ENCODE measurements around the gene DOK1.

The DOK1 gene

DNA sequence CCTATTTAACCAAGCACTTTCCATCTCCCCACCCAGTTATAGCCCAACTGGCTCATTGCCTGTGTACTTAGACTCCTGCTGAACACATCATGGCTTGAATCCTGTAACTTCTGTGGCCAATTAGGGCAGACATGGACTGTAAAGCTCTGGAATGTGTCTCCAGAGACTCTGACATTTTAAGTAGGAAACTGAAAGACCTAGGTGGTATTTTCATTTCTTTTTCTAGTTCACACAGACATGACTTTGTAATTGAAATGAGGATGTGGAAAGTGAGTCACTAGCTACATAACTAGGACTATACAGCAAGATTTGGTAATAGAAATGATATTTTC is 12.2 kb downstream of the DOK1 start:
- in situ Hi-C loops (cut with HindIII; ENCODE audit: low sequenced_read_pairs): no loop called here

DNA sequence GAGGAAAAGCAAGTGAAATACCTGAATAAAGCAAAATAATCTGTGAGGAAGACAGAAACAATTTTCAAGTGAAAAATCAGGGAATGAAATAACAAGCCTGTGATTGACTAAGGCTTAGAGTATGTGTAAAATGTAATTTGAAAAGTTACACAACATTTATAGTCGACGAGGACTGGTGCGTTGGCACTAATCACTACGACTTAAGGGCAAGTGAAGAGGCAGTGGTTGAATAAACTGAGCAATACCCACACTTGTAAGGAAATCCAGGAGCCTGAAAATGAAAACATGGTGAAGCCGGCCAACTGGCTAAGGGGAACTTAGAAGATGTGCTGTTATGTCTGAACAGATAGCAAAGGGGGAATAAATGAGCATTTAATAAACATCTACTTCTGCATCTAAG is 13.4 kb downstream of the DOK1 start:
- in situ Hi-C loops (cut with HindIII; ENCODE audit: low sequenced_read_pairs): no loop called here

DNA sequence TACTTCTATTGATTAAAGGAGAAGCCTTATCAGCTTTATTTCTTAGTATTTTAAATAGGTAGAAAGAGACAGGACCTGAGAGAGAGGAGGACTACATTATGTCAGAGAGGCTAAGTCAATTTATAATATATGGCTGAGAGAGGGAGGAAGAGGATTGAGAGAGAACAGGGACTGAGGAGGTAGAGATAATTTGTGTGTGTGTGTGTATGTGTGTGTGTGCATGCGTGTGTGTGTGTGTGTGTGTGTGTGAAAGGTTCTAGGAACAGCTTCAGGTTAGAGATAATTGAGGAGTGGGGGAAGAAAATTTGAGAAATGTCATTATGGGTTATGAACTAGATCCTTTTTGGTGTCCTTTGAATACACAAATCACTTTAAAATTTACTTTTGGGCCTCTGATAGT is 15.2 kb downstream of the DOK1 start:
- in situ Hi-C loops (cut with HindIII; ENCODE audit: low sequenced_read_pairs): loop anchor here (10.0 kb wide), 1 partner anchor 305 kb away; no protein-coding TSS in a partner anchor

DNA sequence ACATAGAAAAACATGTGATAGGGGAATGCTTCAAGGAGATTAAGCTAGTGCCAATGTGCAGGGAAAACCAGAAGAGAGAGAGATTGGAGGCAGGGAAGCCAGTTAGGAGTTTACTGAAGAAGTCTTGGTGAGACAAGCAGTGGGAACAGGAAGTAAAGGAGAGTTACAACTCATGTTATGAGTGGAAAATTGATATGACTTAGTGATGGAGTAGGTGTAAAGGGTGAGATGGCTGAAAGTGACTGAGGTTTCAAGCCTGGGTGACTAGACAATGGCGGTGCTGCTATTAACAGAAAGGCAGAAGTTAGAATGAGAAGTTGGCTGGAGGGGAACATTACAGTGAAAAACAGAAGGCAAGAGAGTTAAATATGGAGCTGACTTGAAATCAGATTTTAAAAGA is 16.5 kb downstream of the DOK1 start:
- in situ Hi-C loops (cut with HindIII; ENCODE audit: low sequenced_read_pairs): loop anchor here (10.0 kb wide), 1 partner anchor 306 kb away; no protein-coding TSS in a partner anchor

DNA sequence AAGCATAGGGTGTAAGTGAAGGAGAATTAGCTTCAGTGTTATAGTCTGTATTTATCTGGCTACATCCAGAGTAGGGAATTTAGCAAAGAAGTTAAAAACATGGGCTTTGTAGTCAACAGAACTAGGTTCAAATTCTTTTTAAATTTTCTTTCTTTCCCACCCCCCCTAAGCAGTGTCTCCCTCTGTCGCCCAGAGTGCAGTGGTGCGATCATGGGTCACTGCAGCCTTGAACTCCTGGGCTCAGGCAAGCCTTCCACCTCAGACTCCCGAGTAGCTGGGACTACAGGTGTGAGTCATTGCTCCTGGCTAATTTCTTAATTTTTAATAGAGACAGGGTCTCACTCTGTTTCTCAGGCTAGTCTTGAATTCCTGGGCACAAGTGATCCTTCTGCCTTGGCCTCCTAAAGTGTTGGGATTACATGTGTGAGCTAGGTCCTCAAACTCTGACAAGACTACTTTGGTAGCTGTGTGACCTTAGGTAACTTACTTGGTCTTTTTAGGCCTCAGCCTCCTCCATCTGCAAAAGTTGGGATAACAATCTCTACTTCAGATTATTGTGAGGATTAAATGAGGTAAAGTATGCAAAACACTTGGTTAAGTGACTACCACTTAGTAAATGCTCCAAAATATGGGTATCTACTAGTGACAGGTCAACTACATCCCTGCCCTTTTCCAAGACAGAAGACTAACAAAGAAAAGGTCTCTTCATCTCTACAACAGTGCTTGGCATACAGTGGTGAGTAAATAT is 17.8 kb downstream of the DOK1 start:
- in situ Hi-C loops (cut with HindIII; ENCODE audit: low sequenced_read_pairs): loop anchor here (10.0 kb wide), 1 partner anchor 308 kb away; no protein-coding TSS in a partner anchor

DNA sequence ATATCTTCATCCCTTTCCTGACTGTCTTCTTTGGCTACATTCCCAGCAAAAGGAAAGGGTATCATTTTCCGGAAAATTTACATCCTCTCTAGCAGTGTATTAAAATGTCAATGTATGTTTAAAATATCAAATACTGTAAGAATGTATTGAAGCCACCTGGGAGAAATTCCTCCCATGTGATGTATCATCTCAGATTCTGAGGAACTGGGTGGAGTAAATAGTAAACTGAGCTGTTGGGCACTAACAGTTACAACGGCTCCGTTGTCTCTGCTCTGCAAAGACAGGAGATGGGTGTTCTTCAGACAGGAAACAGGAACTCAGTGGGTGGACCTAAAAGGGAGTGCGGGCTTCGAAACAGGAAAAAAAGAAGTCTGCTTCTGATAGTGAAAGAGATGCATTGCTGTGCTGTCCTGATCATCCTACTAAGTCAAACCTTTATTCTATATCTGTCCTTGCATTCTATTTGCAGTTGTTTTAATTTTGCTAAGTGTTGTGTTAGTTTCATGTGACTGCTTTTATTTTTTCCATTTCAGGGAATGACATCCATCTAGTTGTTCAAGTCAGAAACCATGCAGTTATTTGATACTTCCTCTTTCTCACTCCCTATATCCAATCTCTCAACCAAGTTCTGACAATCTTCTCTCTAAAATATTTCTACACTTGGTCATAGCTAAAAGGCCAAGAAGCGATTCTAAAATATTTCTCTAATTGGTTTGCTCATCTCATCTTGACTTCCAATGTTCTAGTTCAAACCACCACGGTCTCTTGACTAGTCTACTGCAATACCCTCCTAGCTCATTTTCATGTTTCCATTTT is 19.4 kb downstream of the DOK1 start:
- in situ Hi-C loops (cut with HindIII; ENCODE audit: low sequenced_read_pairs): loop anchor here (10.0 kb wide), 1 partner anchor 309 kb away; no protein-coding TSS in a partner anchor

DNA sequence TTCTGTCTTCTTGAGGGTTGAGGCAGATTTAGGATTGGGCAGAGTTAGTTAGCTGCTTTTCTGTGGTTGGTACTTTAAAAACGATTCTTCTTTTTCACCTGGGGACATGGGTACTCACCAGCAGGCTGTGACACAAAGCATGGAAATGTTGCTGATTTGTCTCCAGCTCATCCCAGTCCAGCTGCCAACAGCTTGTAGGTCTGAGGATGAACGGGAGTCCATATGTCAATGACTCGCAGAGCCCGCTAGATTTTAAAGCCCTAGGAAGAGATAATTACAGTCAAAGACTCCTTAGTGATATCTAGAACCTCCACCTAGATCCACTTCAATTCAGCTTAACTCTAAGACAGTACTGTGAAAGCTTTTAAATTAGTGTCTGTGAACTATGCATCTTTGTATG is 20.8 kb downstream of the DOK1 start:
- in situ Hi-C loops (cut with HindIII; ENCODE audit: low sequenced_read_pairs): loop anchor here (10.0 kb wide), 1 partner anchor 311 kb away; no protein-coding TSS in a partner anchor

DNA sequence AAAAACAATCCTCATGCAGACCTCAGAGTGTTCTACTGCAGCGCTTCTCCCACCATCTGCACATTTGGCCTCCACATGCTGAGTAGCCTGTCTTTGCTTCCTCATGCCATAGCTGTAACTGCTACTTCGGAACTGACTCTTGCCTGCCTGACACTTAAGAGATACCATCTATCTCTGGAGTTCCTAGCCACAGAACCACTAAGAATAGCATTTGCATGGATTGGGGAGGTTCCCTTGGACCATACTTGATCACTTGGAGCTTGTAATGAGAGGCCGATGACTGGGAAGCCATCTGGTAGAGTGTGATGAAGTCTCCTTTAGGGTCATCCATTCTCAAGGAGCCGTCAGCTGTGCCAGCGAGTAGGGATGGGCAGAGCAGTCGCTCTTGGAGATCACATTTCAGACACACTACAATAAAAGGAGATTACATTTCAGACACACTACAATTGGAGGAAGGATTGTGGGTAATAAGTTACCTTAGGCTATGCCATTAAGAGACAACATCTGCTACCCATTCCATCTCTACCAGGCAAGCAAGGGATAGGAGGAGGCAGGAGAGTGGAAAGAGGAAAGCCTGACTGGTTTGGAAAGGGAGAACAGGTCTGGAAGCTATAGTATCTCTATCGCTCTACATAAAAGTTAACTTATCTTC is 21.8 kb downstream of the DOK1 start:
- in situ Hi-C loops (cut with HindIII; ENCODE audit: low sequenced_read_pairs): loop anchor here (10.0 kb wide), 1 partner anchor 312 kb away; no protein-coding TSS in a partner anchor

DNA sequence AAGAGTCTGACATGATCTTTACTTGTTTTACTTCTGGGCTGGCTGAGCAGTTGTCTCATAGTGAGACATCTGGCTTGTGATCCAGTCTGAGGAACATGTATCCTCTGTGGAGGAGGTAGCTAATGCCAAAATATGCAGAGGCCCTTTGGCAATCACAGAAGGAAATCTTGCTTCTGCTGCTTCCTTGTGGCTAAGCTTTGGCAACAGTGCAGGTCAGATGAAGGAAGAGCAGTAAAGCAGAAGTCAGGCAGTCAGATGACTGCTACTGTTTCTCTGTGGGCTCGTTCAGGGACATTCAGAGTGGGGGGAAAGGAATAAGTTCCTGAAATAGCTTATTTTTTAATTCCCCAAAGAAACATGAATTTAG is 22.3 kb downstream of the DOK1 start:
- in situ Hi-C loops (cut with HindIII; ENCODE audit: low sequenced_read_pairs): loop anchor here (10.0 kb wide), 1 partner anchor 312 kb away; no protein-coding TSS in a partner anchor

DNA sequence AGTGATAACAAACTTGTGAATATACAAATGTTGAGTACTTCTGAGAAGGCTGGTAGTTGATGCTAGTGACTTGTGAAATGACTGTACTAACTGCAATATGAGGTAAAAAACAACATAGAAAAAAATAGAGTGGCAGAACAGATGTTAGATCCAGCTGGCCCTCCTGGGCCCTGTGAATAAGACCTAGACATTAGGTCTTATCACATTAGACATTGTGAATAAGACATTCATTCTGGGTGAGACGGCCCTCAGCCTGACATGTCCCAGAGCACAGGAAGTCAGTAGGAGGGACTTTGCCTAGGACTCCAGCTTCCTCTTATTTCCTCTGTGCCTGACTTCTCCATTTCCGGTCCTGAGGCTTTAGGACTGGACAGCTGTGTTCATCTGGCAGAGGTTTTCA is 22.9 kb downstream of the DOK1 start:
- in situ Hi-C loops (cut with HindIII; ENCODE audit: low sequenced_read_pairs): loop anchor here (10.0 kb wide), 1 partner anchor 313 kb away; no protein-coding TSS in a partner anchor

DNA sequence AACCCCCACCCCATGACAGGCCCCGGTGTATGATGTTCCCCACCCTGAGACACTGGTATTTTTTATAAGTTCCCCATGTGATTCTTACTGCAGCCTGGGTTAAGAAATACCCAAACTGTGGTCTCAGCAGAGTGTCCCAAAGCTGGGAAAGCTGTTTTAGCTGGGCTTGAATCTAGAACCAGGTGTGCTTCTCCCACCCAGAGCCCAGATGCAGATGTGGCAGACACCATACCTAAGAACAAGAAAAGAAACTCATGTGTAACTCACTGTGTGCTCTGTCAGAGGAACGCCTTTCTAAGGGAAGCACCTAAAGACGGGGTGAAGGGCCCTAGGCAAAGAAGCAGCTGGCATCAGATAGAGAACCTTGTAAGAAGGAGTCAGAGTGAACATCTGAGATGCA is 23.9 kb downstream of the DOK1 start:
- in situ Hi-C loops (cut with HindIII; ENCODE audit: low sequenced_read_pairs): loop anchor here (10.0 kb wide), 1 partner anchor 314 kb away; no protein-coding TSS in a partner anchor

DNA sequence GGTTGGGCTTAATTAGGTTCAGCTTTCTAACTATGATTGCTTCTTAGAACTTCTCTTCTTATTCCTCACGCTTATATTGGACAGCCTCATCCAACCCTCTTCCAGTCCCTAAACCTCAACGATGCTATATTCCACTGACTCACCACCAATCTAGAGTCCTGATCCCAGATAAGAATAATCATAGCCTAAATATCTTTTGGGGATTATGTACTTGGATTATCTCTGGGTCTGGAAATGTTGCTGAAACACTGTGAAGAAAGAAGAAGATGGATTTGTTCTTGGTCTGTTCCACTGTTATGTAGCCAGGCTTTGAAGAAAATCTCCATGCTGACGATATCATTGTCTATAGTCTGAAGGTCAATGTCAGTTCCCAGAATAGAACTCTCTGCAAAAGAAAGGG is 26.9 kb downstream of the DOK1 start:
- in situ Hi-C loops (cut with HindIII; ENCODE audit: low sequenced_read_pairs): no loop called here

DNA sequence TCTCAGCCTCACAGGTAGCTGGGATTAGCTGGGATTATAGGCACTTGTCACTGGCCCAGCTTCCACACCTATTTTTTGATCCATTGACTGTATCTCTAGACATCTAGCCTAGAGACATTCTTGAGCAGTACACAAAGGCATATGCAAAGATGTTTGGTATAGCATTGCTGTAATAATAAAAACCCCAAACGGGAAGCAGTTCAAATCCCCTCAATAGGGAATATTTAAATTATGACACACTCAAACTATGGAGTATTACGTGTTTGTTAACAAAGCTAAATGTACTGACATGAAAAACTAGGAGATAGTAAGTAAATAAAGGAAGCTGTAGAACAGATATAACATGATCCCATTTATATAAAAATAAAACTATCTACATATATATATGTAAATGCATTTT is 27.7 kb downstream of the DOK1 start:
- in situ Hi-C loops (cut with HindIII; ENCODE audit: low sequenced_read_pairs): no loop called here

DNA sequence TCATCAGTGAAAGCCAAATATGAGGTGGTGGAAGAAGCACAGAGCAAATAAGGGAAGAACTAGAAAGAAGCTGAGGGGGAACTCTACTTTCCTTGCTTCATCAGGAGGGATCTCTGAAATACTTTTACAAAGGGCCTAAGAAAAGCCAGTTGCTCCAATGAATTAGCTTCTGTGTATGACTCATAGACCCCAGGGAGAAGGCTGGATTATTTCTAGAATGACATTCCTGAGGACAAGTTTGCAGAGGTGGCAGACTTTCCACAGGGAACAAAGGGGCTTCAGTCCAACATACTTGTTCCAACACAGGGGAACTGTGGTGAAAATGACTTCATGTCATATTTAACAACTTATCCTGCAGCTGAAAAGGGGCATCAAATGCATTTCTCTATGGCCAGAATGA is 29.0 kb downstream of the DOK1 start:
- in situ Hi-C loops (cut with HindIII; ENCODE audit: low sequenced_read_pairs): no loop called here

DNA sequence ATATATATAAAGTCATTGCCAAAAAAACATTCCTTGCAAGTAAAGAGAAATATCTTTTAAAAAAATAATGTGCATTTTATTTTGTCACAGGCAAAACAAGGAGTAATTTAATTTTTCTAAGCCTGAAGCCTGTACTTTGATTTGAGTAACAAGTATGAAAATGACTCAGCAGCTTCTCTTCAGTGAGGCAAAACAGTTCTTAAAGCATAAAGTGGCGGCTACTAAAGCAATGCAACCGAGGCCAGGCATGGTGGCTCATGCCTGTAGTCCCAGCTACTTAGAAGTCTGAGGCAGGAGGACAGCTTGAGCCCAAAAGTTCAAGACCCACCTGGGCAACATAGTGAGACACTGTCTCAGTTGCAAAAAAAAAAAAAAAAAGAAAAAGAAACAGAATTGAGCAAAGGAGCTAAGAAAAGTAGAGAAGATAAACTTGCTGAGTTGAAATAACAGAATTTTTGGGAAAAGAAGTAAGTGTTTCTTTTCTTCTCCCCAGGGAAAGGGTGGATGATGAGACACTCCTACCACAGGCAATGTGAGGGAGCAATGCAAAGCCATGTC is 29.6 kb downstream of the DOK1 start:
- in situ Hi-C loops (cut with HindIII; ENCODE audit: low sequenced_read_pairs): no loop called here

DNA sequence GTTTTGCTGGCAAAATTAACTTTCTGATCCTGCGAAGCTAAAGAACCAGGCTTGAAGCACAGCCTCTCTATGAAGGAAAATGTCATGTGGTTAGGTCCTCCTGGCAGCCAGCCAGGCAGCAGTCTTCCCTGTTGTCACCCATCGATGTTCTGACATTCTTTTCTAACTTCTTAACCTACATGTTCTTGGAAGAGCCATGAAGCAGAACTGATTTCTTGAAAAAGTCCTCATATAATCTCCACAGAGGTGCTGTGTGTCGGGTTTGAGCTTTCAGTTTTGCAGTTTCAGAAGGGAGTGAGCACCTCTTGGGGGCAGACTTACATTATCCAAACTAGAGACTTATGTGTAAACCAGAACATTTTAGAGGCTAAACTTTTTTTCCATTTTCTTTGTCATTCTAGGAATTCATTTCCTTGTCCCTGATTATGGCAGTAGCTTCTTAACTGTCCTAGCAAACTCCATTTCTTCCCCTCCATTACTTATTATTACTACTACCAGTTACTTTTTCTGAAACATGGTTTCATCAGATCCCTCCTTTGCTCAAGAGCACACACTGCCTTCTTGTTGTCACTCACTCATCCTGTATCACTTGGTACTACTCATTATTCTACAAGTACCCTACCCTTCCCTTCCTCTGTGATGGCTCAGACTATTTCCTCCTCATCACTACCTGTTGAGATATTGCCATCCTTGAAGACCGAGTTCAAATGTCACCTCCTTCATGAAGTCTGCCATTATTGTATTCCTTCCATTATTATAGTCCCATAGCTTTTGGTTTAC is 31.1 kb downstream of the DOK1 start:
- in situ Hi-C loops (cut with HindIII; ENCODE audit: low sequenced_read_pairs): no loop called here

DNA sequence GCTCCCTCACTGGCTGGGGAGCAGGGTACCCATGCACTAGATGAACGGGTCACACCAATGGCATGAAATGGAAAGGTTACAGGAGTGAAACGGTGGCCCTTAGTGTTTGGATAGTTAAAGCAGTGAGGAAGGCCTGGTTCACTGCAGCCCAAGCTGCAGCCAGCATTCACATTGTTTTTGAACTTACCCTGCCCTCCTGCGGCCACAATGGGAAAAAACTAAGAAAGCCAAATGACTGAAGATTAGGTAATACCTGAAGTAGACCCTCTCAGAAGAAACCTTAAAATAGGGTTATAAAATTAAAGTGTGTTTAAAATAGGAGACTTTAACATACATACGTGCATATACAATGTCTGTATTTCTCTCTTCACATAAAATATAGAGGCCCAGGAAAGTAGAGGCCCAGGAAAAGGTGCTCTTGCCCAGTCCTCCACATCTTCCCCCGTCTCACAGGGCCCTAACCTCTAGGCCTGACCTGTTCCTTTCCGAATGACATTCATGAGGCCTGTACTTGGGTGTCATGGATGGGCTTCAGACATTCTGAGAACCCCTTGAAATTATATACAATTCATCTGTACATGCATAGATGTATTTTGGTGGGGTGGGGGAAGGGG is 33.3 kb downstream of the DOK1 start:
- in situ Hi-C loops (cut with HindIII; ENCODE audit: low sequenced_read_pairs): no loop called here

DNA sequence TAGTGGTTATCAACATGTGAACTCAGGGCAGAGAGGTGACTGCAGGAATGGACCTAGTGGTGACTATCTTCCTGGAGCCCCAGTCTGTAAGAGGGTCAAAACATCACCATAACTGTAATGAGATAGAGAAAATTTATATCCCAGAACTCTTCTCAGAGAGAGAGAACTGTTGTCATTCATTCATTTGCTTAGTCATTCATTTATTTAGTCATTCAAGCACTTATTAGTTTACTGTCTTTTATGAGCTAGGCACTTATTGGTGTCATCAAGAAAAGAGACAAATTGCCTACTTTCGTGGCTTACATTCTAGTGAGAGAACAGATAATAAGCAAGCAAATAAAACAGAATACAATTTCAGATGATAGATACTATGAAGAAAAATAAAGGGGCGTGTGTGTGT is 34.1 kb downstream of the DOK1 start:
- in situ Hi-C loops (cut with HindIII; ENCODE audit: low sequenced_read_pairs): no loop called here

DNA sequence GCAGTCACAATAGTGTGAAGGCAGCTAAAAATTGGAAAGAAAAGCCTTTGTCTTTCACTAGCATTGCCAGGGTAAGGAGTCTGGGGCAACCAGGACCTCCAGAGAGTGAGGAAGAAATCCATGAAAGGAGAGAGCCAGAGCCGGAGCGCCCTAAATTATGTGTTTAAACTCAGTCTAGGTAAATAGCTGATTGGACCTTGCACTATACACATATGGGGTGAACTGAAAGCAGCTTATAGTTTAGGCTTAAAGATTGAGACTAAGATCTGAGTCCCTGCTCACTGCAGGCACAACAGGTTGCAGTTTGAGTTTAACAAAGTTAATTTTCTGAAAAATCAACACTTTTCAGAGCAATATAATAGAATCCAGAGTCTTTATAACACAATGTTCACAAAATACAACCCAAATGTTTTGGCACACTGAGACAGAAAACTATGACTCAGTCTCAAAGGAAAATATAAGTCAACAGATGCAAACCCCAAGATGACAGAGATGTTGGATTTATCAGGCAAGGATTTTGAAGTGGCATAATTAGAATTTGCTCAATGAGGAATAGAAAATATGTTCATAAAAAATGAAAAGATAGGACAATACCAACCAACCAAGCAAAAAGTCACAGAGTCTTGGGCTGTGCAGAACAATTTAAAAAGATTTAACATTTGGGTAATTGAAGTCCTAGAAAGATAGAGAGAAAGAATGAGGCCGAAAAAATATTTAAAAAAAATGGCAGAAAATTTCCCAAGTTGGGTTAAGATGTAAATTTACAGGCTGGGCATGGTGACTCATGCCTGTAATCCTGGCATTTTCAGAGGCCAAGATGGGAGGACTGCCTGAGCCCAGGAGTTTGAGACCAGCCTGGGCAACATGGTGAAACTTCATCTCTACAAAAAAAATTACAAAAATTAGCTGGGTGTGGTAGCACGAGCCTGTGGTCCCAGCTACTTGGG is 39.6 kb downstream of the DOK1 start:
- in situ Hi-C loops (cut with HindIII; ENCODE audit: low sequenced_read_pairs): no loop called here

All from DLD1 (cell line).